HG03159 (cell line): Measurements from ENCODE around the gene APOO.
"Not testable (repeated sequence)": the region's sequence is repeated elsewhere in the genome, so short reads cannot be mapped to it uniquely, and the experiment has no call there.

Source experiments
- ATAC-seq: cut with Tn5 transposase; IDR thresholded peaks from one replicate; pipeline ENCODE4 v1.9.1; 2021; ENCODE audit warnings: mild to moderate bottlenecking, moderate library complexity; ENCODE audit not compliant: unreplicated experiment

The APOO gene

GRCh38 chrX:23904096-23904495 lies 3.6 kb downstream of the APOO start:
- ATAC-seq: no peak

GRCh38 chrX:23902419-23902818 lies 5.3 kb downstream of the APOO start:
- ATAC-seq: no peak

DNA sequence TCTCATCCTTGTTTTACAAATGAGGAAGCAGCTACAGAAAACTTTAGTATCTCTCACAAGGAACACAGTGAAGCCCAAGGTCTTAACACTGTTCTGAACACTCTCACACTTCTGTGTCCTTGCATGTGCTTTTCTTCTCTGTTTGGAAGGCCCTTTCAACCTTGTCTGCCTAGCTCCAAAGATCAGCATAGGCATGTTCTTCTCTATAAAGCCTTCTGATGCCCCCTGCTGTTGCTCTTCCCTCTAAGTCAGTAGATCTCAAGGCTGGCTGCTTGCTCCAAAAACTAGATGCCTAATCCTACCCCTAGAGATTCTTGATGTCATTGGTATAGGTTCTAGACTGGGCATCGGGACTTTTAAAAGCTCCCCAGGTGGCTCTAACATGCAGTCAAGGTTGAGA lies 5.9 kb downstream of the APOO start:
- ATAC-seq: peak; percentile 63

DNA sequence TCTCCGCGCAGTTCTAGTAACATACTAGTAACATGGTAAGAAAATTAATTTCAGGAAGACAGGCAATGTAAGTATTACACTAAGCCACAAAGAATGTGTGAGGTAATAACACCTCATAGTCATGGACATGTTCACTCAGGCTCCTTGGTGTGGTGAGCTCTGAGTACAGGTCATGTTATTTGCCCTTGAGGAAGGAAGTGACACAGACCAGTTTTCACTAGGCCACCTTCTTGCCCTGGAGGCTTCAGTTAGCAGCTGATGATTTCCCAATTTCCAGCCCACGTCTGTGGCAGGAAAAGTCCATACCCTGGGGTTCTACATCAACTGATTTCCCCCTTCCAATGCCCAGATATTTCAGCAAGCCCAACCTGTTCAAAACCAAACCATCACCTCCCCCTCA lies 6.7 kb downstream of the APOO start:
- no peak for ATAC-seq

GRCh38 chrX:23900220-23900797 lies 7.4 kb downstream of the APOO start:
- no peak for ATAC-seq

- ATAC-seq: no peak
These were observed 9.3 kb downstream of the APOO start for GRCh38 chrX:23898412-23898959.

DNA sequence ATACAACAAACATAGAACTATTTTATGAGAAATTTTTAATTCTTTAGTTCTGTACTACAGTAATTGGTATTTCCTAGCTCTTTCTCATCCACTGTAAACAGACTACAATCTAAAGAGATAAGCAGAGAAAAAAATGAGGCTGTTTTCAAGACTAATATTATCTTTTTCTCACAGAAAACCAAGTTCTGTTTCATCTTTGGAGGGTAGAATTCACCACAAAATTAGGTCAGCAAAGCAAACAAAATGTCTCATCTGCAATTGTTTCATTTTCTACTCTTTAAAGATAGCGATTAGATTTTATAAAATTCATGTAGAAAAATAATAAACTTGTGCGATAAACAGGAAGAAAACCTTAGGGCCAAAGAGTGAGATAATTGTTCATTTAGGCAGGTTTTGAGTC lies 10.8 kb downstream of the APOO start:
- no peak for ATAC-seq

DNA sequence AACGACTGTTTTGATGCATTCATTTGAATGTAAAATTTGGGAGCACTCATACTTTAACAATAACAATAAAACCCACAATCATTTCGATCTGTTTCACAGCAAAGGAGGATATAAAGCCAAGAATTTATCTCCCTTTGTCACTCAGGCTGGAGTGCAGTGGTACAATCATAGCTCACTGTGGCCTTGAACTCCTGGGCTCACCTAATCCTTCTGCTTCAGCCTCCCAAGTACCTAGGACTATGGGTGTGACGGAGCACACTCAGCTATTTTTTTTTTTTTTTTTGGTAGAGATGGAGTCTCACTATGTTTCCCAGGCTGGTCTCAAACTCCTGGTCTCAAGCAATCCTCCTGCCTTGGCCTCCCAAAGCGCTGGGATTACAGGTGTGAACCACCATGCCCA lies 11.2 kb downstream of the APOO start:
- ATAC-seq: not testable (repeated sequence)

- not testable (repeated sequence) for ATAC-seq
These were observed 12.7 kb downstream of the APOO start for GRCh38 chrX:23894993-23895392.

- ATAC-seq: no peak
These were observed 16.8 kb downstream of the APOO start for GRCh38 chrX:23890933-23891332.

DNA sequence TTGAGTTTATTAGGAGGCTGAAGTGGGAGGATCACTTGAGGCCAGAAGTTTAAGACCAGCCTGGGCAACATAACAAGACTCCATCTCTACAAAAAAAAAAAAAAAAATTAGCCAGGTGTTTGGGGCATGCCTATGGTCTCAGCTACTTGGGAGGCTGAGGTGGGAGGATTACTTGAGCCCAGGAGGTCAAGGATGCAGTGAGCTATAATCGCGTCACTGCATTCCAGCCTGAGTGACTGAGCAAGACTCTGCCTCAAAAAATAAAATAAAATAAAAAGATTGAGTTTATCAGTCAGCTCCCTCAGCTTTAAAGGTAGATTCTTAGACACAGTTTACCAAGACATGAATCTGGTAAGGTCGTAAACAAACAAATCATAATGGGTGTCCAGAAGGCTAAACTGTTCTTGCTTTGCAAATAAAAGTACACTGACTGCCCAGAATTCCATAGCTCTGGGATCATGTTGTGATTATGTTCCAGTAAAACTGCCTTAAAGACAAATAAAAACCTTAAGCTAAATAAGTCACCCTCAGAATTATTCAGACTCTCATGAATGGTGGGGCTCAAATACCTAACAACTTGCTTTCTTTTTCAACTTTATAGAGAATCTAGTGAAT lies 18.7 kb downstream of the APOO start:
- no peak for ATAC-seq

DNA sequence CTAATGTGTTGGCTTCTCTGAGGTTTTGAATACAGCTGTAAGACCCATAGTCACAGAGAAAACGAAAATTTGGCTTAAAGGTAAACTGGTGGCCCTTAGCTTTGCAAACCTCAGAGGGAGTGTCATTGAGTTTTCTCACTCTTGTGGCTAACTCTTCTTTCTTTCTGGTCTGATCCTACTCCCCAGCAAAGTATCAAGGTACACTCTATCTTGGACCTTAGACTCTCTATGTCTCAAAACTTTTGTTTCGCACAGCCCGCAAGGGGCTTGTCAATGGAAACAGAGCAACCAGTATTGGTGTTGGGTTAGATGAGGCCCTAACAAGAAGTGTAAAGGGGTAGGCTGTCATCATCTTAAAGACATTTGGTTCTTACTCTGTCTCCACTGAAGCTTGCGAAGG lies 19.8 kb downstream of the APOO start:
- ATAC-seq: no peak

GRCh38 chrX:23887451-23887850 lies 20.3 kb downstream of the APOO start:
- no peak for ATAC-seq

DNA sequence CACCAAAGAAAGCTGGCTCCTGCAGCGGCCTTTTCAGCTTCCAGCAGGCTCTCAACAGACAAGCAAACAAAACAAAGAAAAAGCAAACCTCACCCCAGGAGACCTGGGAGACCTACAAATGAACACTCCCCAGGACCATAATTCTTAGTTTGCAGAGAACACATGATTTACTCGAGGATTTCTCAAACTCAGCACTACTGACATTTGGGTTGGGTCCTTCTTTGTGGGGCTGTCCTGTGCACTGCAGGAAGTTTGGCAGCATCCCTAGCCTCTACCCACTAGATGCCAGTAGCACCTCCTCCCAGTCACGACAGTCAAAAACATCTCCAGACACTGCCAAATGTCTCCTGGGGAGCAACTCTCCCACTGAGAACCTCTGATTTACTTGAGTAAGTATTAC lies 21.9 kb downstream of the APOO start:
- no peak for ATAC-seq

DNA sequence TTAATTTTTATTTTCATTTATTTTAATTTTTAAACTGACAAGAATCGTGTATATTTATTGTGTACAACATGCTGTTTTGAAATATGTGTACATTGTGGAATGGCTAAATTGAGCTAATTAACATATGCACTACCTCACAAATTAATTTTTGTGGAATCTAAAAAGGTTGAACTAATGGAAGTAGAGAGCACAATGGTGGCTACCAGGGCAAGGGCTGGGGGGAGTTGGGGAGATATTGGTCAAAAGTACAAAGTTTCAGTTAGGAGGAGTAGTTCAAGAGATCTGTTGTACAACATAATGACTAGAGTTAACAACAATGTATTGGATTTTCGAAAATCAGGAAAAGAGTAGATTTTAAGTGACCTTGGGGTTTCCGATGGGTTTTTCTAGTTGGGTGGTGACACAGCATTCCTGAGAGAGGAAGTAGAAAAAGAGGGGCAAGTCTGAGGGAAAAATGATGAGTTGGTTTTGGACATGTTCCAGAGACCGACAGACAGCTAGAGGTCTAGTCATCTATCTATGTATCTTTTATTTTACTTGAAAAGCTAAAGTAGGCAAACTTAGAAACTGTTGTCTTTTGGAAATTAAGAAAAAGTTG lies 23.2 kb downstream of the APOO start:
- ATAC-seq: no peak

DNA sequence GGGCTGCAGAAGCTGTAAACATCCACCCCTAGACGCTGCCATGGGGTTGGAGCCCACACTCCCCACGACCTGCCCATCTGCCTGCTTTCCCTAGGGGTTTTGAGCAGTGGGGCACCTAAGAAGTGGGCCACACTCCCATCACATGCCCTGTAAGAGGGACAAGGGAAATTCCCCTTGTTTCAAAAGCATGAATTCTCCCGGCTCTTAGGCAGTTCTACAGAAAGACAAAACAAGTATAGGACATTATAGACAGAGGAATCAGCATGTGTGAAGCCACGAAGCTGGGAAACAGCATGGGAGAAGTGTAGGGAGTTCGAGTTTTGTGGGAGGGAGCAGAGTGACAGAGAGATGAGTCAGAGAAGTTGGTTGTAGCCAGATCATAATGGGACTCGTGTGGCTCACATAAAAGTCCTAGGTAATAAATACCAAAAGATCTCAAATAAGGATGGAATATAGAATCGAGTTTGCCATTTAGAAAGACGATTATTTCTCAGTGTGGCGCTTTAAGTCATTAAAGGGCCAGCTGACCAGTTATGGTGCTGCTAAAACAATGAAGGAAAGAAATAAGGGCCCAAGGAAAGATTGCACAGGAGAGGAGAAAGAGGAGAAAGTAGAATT lies 23.9 kb downstream of the APOO start:
- ATAC-seq: no peak

DNA sequence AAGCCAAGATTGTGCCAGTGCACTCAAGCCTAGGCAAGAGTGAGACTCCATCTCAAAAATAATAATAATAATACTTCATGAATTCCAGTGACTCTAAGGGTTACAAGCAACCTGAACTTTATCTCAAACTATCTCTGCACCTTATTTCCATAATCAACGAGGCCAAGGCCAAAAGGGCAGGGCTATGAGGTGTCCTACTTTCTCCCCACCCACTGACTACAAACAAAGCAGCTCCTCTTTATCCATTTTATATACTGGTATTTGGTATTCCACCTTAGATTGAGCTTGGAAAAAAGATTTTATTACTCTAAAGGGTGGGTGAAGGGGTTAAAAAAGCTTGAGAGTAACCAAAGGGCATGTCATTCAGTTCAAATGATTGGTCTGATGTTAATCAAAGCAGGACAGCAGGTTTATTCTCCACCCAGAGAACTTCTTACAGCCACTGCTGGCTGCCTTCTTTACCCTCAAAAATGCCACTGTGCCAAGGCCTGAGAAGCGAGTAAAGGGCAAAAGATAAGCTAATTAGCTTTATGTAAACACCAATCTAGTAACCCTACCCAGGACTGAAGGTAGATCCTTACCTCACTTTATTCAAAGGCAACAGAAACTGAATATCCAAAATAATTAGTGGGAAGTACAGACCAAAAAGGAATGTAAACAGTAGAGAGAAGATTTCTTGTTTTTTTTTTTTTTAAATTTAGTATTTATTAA lies 28.2 kb downstream of the APOO start:
- ATAC-seq: no peak

GRCh38 chrX:23871905-23872546 lies 35.7 kb downstream of the APOO start:
- no peak for ATAC-seq

DNA sequence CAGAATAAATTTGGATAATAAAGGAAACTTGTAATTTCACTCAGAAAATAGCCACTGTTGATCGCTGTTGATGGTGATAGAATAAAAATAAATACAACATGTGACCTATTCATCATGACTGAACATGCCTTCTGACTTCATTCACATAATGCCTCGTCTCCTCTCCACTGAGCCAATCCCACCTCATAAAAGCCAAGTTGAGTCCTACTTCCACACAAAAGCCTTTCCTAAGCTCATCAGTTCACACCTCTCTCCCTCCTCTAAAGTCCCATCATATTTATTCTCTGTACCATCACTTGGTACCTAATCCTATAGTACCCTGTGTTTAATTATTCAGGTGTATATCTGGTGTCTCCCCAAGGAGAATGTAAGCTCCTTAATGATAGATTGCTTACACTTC lies 37.7 kb downstream of the APOO start:
- no peak for ATAC-seq

GRCh38 chrX:23864742-23865326 lies 42.9 kb downstream of the APOO start:
- no peak for ATAC-seq
